GM12801 (cell line): ENCODE results near the gene FCAMR.

Experiments used
- CTCF ChIP-seq: IDR thresholded peaks from one replicate; pipeline ENCODE4 v1.5.1; 2011; ENCODE audit warnings: control low read depth; ENCODE audit not compliant: insufficient read length; ENCODE audit errors: extremely low read depth

Gene FCAMR

GRCh38 chr1:207013321-207014085, 43.2 kb upstream of the FCAMR start:
- TF ChIP-seq CTCF, result no peak

- no peak for TF ChIP-seq CTCF
Observed at GRCh38 chr1:207010726-207011125, 40.5 kb upstream of the FCAMR start.

- no peak for TF ChIP-seq CTCF
Observed at GRCh38 chr1:207009945-207010344, 39.7 kb upstream of the FCAMR start.

GRCh38 chr1:207009182-207009850, 39.1 kb upstream of the FCAMR start:
- no peak for TF ChIP-seq CTCF

- TF ChIP-seq CTCF, result no peak
Observed at GRCh38 chr1:207007352-207008033, 37.2 kb upstream of the FCAMR start.

- TF ChIP-seq CTCF, result no peak
Observed at GRCh38 chr1:207006914-207007313, 36.7 kb upstream of the FCAMR start.

- TF ChIP-seq CTCF, result no peak
Observed at GRCh38 chr1:207006083-207006482, 35.8 kb upstream of the FCAMR start.
